K562 (cell line): ENCODE measurements around the gene CPNE1. TPM values are rescaled to one million over a fixed set of nuclear protein-coding genes. Genes with fewer than 3 reads are reported as not detected.

Experiments used
- ATAC-seq: fragments of 200-7000 bp; cut with Tn5 transposase; 3 replicates; pipeline ENCODE4 v1.9.1; 2020; ENCODE audit warnings: moderate library complexity
- BruUV-seq: library from RNA; stranded (reverse); fragments of 400-500 nt; replicated peaks from 2 replicates; lab custom pipeline; 2021; lab: Mats Ljungman, UMichigan
- CTCF ChIA-PET: fragments of 300-600 bp; formaldehyde crosslinking; extraction: SDS; loops from one replicate; lab custom pipeline; 2021; ENCODE audit warnings: low intra/inter-chr PET ratio; lab: Yijun Ruan, JAX
- POLR2A ChIA-PET: fragments of 300-600, 350-650 bp; sonication (Branson Sonifier 250); formaldehyde crosslinking; extraction: SDS; loops from one replicate; lab custom pipeline; 2021; ENCODE audit warnings: antibody characterized with exemption, inconsistent platforms; lab: Yijun Ruan, JAX
- DNase-seq, 4 experiments: peaks; one replicate each; pipeline versions ENCODE4 v3.0.0 to v3.0.0-alpha.2; 2011 to 2018; ENCODE audit warnings: low spot score in 3 of 4, mixed read lengths in 3 of 4; ENCODE audit errors: extremely low read depth in 1 of 4
- FAIRE-seq: peaks from 2 replicates; lab custom pipeline; 2011; peaks lifted over from hg19 to GRCh38; lab: Jason Lieb, UNC
- H2AFZ ChIP-seq: 2 replicates; pipeline ENCODE4 v1.6.0; 2011; ENCODE audit warnings: low read depth, low read length, control low read depth, inconsistent platforms
- H3K27ac ChIP-seq: fragments of 200-600 bp; 3 replicates; pipeline ENCODE4 v1.8.0; 2011; ENCODE audit warnings: low read depth, mild to moderate bottlenecking, control low read depth, inconsistent platforms, low read length, moderate library complexity, mixed read lengths; ENCODE audit errors: extremely low read depth
- H3K27me3 ChIP-seq, 2 experiments: fragments of 300-600 bp in 1 of 2; 2 replicates in 1 of 2; 3 replicates in 1 of 2; pipeline versions ENCODE4 v1.6.0 to v1.8.0; 2011; ENCODE audit warnings: inconsistent platforms in 2 of 2, low read length in 2 of 2, mild to moderate bottlenecking in 1 of 2, mixed read lengths in 1 of 2, moderate library complexity in 1 of 2; ENCODE audit not compliant: control insufficient read depth in 2 of 2, insufficient read depth in 2 of 2
- H3K36me3 ChIP-seq: fragments of 300-600 bp; 3 replicates; pipeline ENCODE4 v1.8.0; 2011; ENCODE audit warnings: mild to moderate bottlenecking, low read length, inconsistent platforms; ENCODE audit not compliant: control insufficient read depth, insufficient read depth
- H3K4me1 ChIP-seq, 2 experiments: fragments of 200-600 bp in 1 of 2; replicated peaks in 1 of 2; 2 replicates in 1 of 2; 3 replicates in 1 of 2; pipeline versions ENCODE4 v1.5.1 to v1.8.0; 2011; ENCODE audit warnings: inconsistent platforms in 2 of 2, low read length in 2 of 2, mild to moderate bottlenecking in 1 of 2, mixed read lengths in 1 of 2, moderate library complexity in 1 of 2; ENCODE audit not compliant: control insufficient read depth in 2 of 2, insufficient read depth in 2 of 2
- H3K4me2 ChIP-seq: 2 replicates; pipeline ENCODE4 v1.6.1; 2011; ENCODE audit warnings: low read length, control low read depth, inconsistent platforms, mixed read lengths; ENCODE audit not compliant: insufficient read depth
- H3K4me3 ChIP-seq: fragments of 200-600 bp; sonication (generic), shearing (Covaris generic); 2 replicates; pipeline ENCODE4 v1.5.1; 2016; ENCODE audit warnings: control low read depth, inconsistent platforms
- H3K79me2 ChIP-seq: fragments of 200-600 bp; 3 replicates; pipeline ENCODE4 v1.8.0; 2011; ENCODE audit warnings: low read length, inconsistent platforms; ENCODE audit not compliant: control insufficient read depth, insufficient read depth
- H3K9ac ChIP-seq, 2 experiments: 2 replicates each; pipeline versions ENCODE4 v1.6.0 to v1.6.1; 2011; ENCODE audit warnings: low read depth in 2 of 2, low read length in 2 of 2, control low read depth in 1 of 2, inconsistent platforms in 1 of 2, mild to moderate bottlenecking in 1 of 2, mixed read lengths in 1 of 2; ENCODE audit not compliant: insufficient read depth in 1 of 2
- H3K9me1 ChIP-seq: one replicate; pipeline ENCODE4 v1.6.0; 2011; ENCODE audit warnings: inconsistent platforms, mild to moderate bottlenecking, low read length, moderate library complexity; ENCODE audit not compliant: control insufficient read depth, insufficient read depth
- H3K9me3 ChIP-seq: replicated peaks from 2 replicates; pipeline ENCODE4 v1.5.1; 2011; ENCODE audit warnings: low read depth, low read length, inconsistent platforms; ENCODE audit not compliant: control insufficient read depth, insufficient read depth
- H4K20me1 ChIP-seq: replicated peaks from 2 replicates; pipeline ENCODE4 v1.6.1; 2011; ENCODE audit warnings: low read length, inconsistent platforms, mixed read lengths; ENCODE audit not compliant: control insufficient read depth, insufficient read depth
- ARID3A ChIP-seq: IDR thresholded peaks from 2 replicates; pipeline ENCODE4 v1.6.1; 2012; ENCODE audit warnings: low read depth, low read length, improper control_type of control experiment, borderline replicate concordance
- CBFA2T2 ChIP-seq: fragments of 450-650 bp; conservative IDR thresholded peaks from 2 replicates; pipeline ENCODE4 v1.6.1; 2017; ENCODE audit warnings: mild to moderate bottlenecking
- CBX1 ChIP-seq: sonication (generic); IDR thresholded peaks from 2 replicates; pipeline ENCODE4 v1.6.1; 2016; ENCODE audit warnings: antibody characterized with exemption, low read depth, mild to moderate bottlenecking
- DPF2 ChIP-seq: fragments of 450-650 bp; IDR thresholded peaks from 2 replicates; pipeline ENCODE4 v1.6.1; 2016
- FUS ChIP-seq: fragments of 200-400 bp; formaldehyde crosslinking; optimal IDR thresholded peaks from 2 replicates; pipeline ENCODE3; 2017; ENCODE audit warnings: low read depth, low read length
- KLF16 ChIP-seq: IDR thresholded peaks from 2 replicates; pipeline ENCODE4 v1.6.1; 2016; ENCODE audit warnings: antibody characterized with exemption
- LARP7 ChIP-seq: fragments of 450-650 bp; IDR thresholded peaks from 2 replicates; pipeline ENCODE4 v1.6.1; 2016
- NCOR1 ChIP-seq: fragments of 450-650 bp; IDR thresholded peaks from 2 replicates; pipeline ENCODE4 v1.6.1; 2016; ENCODE audit warnings: mild to moderate bottlenecking, moderate library complexity
- NFXL1 ChIP-seq: fragments of 450-650 bp; formaldehyde crosslinking; IDR thresholded peaks from 2 replicates; pipeline ENCODE4 v1.4.0; 2021; ENCODE audit warnings: mild to moderate bottlenecking
- NR4A1 ChIP-seq, 2 experiments: fragments of 250-450 bp in 1 of 2; fragments of 450-650 bp in 1 of 2; sonication (Bioruptor Pico) in 1 of 2; IDR thresholded peaks; 2 replicates each; pipeline versions ENCODE4 v1.4.0 to v1.6.1; 2016 to 2020; ENCODE audit warnings: mild to moderate bottlenecking in 2 of 2, missing compliant biosample characterization in 1 of 2, missing genetic modification characterization in 1 of 2, moderate library complexity in 1 of 2
- PHF21A ChIP-seq: fragments of 450-650 bp; IDR thresholded peaks from 2 replicates; pipeline ENCODE4 v1.6.1; 2017; ENCODE audit warnings: low read depth, borderline replicate concordance
- POLR2A ChIP-seq: fragments of 450-650 bp; conservative IDR thresholded peaks from 2 replicates; pipeline ENCODE4 v1.6.1; 2016
- TAF1 ChIP-seq: IDR thresholded peaks from 2 replicates; pipeline ENCODE4 v1.6.1; 2011; ENCODE audit warnings: mild to moderate bottlenecking, low read length, moderate library complexity; ENCODE audit not compliant: insufficient read depth, control insufficient read depth, severe bottlenecking; ENCODE audit errors: extremely low read depth
- THRAP3 ChIP-seq: fragments of 450-650 bp; IDR thresholded peaks from 2 replicates; pipeline ENCODE4 v1.6.1; 2016; ENCODE audit warnings: mild to moderate bottlenecking, inconsistent platforms, borderline replicate concordance
- ZKSCAN1 ChIP-seq: fragments of 150-350 bp; IDR thresholded peaks from 2 replicates; pipeline ENCODE4 v1.6.1; 2016; ENCODE audit warnings: low read depth, low read length
- ZNF146 ChIP-seq: IDR thresholded peaks from one replicate; pipeline ENCODE4 v1.6.1; 2018; ENCODE audit warnings: missing compliant biosample characterization; ENCODE audit not compliant: unreplicated experiment
- ZNF274 ChIP-seq: IDR thresholded peaks from 2 replicates; pipeline ENCODE4 v1.6.1; 2011; ENCODE audit warnings: low read depth, mild to moderate bottlenecking, low read length, moderate library complexity, borderline replicate concordance
- WGBS: fragments of 100-300 bp; shearing (Covaris generic); methylation state at CpG from one replicate; pipeline ENCODE4 v1.1.6; 2016; ENCODE audit warnings: low coverage, mixed read lengths; ENCODE audit not compliant: insufficient coverage; ENCODE audit errors: missing lambda C conversion rate; 5-methylcytosine and 5-hydroxymethylcytosine counted together
- in situ Hi-C: fragments of 300-500 bp; cut with MboI; formaldehyde crosslinking; loops from 4 replicates; pipeline ENCODE4 v1.15.0; 2018; ENCODE audit warnings: inconsistent platforms, mixed read lengths
- intact Hi-C: fragments of 100-400 bp; cut with micrococcal nuclease; formaldehyde crosslinking; loops from 2 replicates; pipeline ENCODE4 v1.14.2; 2022
- polyA plus RNA-seq, 8 experiments: library from polyadenylated mRNA; depleted of rRNA in 4 of 8; stranded (reverse) in 5 of 8; unstranded in 3 of 8; fragments of >200 nt; fragmentation: Nextera tagmentation in 2 of 8; fragmentation: Illumina TruSeq in 1 of 8; extraction: Ambion mirVana in 2 of 8; extraction: Trizol in 1 of 8; gene quantifications; 2 replicates each; pipeline versions ENCODE4 v1.2.1 to v1.2.3, GENCODE V29; 2011 to 2014; ENCODE audit warnings: inconsistent platforms in 1 of 8, missing spikeins in 1 of 8
- total RNA-seq, 7 experiments: library from RNA; depleted of rRNA in 6 of 7; stranded (reverse); fragments of >200 nt in 6 of 7; fragmentation: Illumina TruSeq in 2 of 7; extraction: Trizol in 2 of 7; gene quantifications; 2 replicates each; pipeline versions ENCODE4 v1.2.1 to v1.2.3, GENCODE V29; 2011 to 2021; ENCODE audit warnings: low replicate concordance in 1 of 7

The CPNE1 gene
- total and polyA plus RNA-seq, 9 of the 15 experiments (the other 6 are each of a cell fraction or from before 2014, with no cell fraction given): 42.1 to 102 (median 56.0) TPM

- intact Hi-C loops: no loop called here
- in situ Hi-C loops: no loop called here
- Histone ChIP-seq H4K20me1 (no peaks in the 10 kb centered on the region; the same call in 1 of the 2 replicates), H3K79me2 (peaks cover 31% of the 10 kb centered on the region), H3K36me3 (peaks cover 45% of the 10 kb centered on the region; the same call in 2 of the 3 replicates), H3K27me3 (no peaks in the 10 kb centered on the region), H3K4me2 (no peak overlapping the region), H3K27ac (no peak overlapping the region), H3K4me1 (peaks cover 10 to 14% of the 10 kb centered on the region in 2 experiments; a peak in 4 of 5 replicates), H2AFZ (no peak overlapping the region), H3K9me3 (no peaks in the 10 kb centered on the region), H3K9ac (no peak overlapping the region), H3K4me3 (no peak overlapping the region), H3K9me1 (no peaks in the 10 kb centered on the region)
- BruUV-seq: no TSS peak
- TF ChIP-seq CBFA2T2 (no peak), POLR2A (no peak), PHF21A (no peak)
- DNase-seq: no peak
- WGBS: 69% methylated on average over 2 of the region's 2 CpGs
- CTCF ChIA-PET: no interaction called here
- FAIRE-seq: no peak
- ATAC-seq: no peak
- POLR2A ChIA-PET: no interaction called here
Observed at GRCh38 chr20:35695245-35695749, 30.6 kb upstream of the CPNE1 start.

- ATAC-seq (no peak), DNase-seq (no peak), FAIRE-seq (peak; percentile 19)
- no peaks in the 10 kb centered on the region for H3K79me2 ChIP-seq
- intact Hi-C loops: no loop called here
- no peak overlapping the region for H2AFZ ChIP-seq
- no peaks in the 10 kb centered on the region for H3K27me3 ChIP-seq
- no peaks in the 10 kb centered on the region for H4K20me1 ChIP-seq
- no peak overlapping the region for H3K27ac ChIP-seq
- in situ Hi-C loops: no loop called here
- H3K36me3 ChIP-seq: peaks cover 56% of the 10 kb centered on the region
- H3K4me1 ChIP-seq: no peaks in the 10 kb centered on the region
- H3K9me3 ChIP-seq: no peaks in the 10 kb centered on the region
- CTCF ChIA-PET: no interaction called here
- no peaks in the 10 kb centered on the region for H3K9me1 ChIP-seq
- 75% methylated on average over 4 of the region's 4 CpGs for WGBS
- POLR2A ChIA-PET: interaction anchor here (0.6 to 2.3 kb wide), 5 partner anchors 9 to 52 kb away, joined by 3 to 10 read pairs (median 3); partner anchors contain the start of genes NFS1, RBM39 and ROMO1
- no peak overlapping the region for H3K9ac ChIP-seq
- no peak overlapping the region for H3K4me2 ChIP-seq
- BruUV-seq: no TSS peak
- no peak overlapping the region for H3K4me3 ChIP-seq
- no peak for TF ChIP-seq THRAP3
- no peak for TF ChIP-seq ARID3A
- TF ChIP-seq DPF2: no peak
- TF ChIP-seq LARP7: no peak
- no peak for TF ChIP-seq CBX1
- TF ChIP-seq KLF16: no peak
- TF ChIP-seq PHF21A: no peak
- no peak for TF ChIP-seq NR4A1 (CRISPR knock-in tag; IDR thresholded peaks at IDR 0.05)
- no peak for TF ChIP-seq NR4A1 (tag; IDR thresholded peaks at IDR 0.05)
- no peak for TF ChIP-seq TAF1
- TF ChIP-seq ZKSCAN1: no peak
- no peak for TF ChIP-seq NCOR1
- no peak for TF ChIP-seq ZNF146 (CRISPR knock-in tag)
- no peak for TF ChIP-seq NFXL1 (CRISPR knock-in tag)
- no peak for TF ChIP-seq FUS
- no peak for TF ChIP-seq ZNF274
Observed at GRCh38 chr20:35690265-35690664, 25.6 kb upstream of the CPNE1 start.
